Measurements from ENCODE around the gene RAB7A. TPM values are rescaled to one million over a fixed set of nuclear protein-coding genes. Genes with fewer than 3 reads are reported as not detected.

The RAB7A gene
- total RNA-seq, 1 donor from 2014 or later: 51.2 TPM

GRCh38 chr3:128764863-128765262 lies 38.9 kb downstream of the RAB7A start:
- no peak overlapping the region for H3K4me3 ChIP-seq
- H3K36me3 Mint-ChIP-seq: peaks cover 25% of the 10 kb centered on the region
- no peak overlapping the region for H3K27ac ChIP-seq

DNA sequence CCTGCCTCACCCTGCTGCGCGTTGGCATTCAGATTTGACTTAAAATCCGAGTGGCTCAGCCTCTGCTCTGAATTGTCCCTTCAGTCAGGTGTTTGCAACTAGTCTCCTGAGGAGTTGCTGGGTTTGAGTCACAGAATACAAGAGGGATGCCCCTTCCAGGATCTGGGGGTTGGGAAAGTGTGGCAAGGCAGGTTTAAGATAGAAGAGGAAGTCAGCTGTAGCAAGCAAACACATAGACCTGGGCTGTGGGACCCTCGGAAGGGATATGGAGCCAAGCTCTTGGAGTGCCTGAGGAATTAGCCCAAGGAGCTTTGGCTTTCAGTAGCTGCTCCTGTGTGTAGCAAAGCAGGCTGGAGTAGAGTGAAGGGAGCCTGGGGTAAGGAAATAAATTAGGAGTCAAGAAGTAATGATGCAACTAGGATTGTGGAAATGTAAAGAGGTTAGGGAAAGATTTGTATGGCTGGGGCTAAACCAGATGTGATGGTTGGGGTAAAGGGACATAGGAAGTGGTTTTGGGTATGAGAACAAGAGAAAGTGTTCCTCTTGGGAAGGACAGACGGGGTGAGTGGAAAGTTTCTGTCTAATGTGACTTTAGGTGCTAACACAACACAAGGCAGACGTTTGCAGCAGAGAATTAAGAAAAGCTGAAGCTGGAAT lies 41.2 kb downstream of the RAB7A start:
- H3K27me3 Mint-ChIP-seq (ENCODE audit: insufficient read depth, low read depth): peaks cover 2% of the 10 kb centered on the region
- Histone ChIP-seq H3K4me3 (no peak overlapping the region), H3K79me2 (ENCODE audit: low read depth) (peaks cover 96% of the 10 kb centered on the region), H3K27ac (peak overlapping the region; percentile 9), H3F3A (ENCODE audit: low read depth) (peaks cover 23% of the 10 kb centered on the region), H4K20me1 (ENCODE audit: low read depth) (peaks cover 55% of the 10 kb centered on the region), H2AFZ (replicated peaks) (no peak overlapping the region), H3K4me2 (no peak overlapping the region), H3K9me3 (ENCODE audit: low read depth) (no peaks in the 10 kb centered on the region), H3K4me1 (peaks cover 24% of the 10 kb centered on the region), H3K36me3 (no peaks in the 10 kb centered on the region), H3K9ac (no peak overlapping the region), H3K27me3 (no peaks in the 10 kb centered on the region)
- H3K4me1 Mint-ChIP-seq: no peaks in the 10 kb centered on the region
- TF ChIP-seq EZH2 (IDR thresholded peaks at IDR 0.05) (no peak), EZH2phosphoT487 (IDR thresholded peaks at IDR 0.05) (no peak), CTCF (IDR thresholded peaks at IDR 0.05) (no peak)
- no peak overlapping the region for H3K4me3 Mint-ChIP-seq
- H3K36me3 Mint-ChIP-seq: peaks cover 34% of the 10 kb centered on the region
- no peak overlapping the region for H3K27ac Mint-ChIP-seq
- DNase-seq (ENCODE audit: low spot score): no peak
- peaks cover 11% of the 10 kb centered on the region for H3K9me3 Mint-ChIP-seq

More at GRCh38 chr3:128764863-128765262, 38.9 kb downstream of the RAB7A start:
- H3K36me3 ChIP-seq: no peaks in the 10 kb centered on the region
- H3K9me3 ChIP-seq (ENCODE audit: low read depth): no peaks in the 10 kb centered on the region
- Mint-ChIP-seq H3K27me3 (ENCODE audit: insufficient read depth, low read depth) (peaks cover 2% of the 10 kb centered on the region), H3K4me1 (no peaks in the 10 kb centered on the region), H3K27ac (no peak overlapping the region), H3K4me3 (no peak overlapping the region), H3K9me3 (no peaks in the 10 kb centered on the region)
- H3K27me3 ChIP-seq: no peaks in the 10 kb centered on the region
- peaks cover 23% of the 10 kb centered on the region for H3F3A ChIP-seq (ENCODE audit: low read depth)
- H3K9ac ChIP-seq: no peak overlapping the region
- H3K4me2 ChIP-seq: no peak overlapping the region
- H4K20me1 ChIP-seq (ENCODE audit: low read depth): peaks cover 65% of the 10 kb centered on the region
- no peak overlapping the region for H2AFZ ChIP-seq (replicated peaks)
- DNase-seq (ENCODE audit: low spot score): no peak
- peaks cover 21% of the 10 kb centered on the region for H3K4me1 ChIP-seq
- H3K79me2 ChIP-seq (ENCODE audit: low read depth): peaks cover 96% of the 10 kb centered on the region
- TF ChIP-seq CTCF (IDR thresholded peaks at IDR 0.05) (no peak), EZH2 (IDR thresholded peaks at IDR 0.05) (no peak), EZH2phosphoT487 (IDR thresholded peaks at IDR 0.05) (no peak)

- H3K4me1 Mint-ChIP-seq: no peaks in the 10 kb centered on the region
- Histone ChIP-seq H3K4me2 (no peak overlapping the region), H2AFZ (replicated peaks) (no peak overlapping the region), H3K4me1 (peaks cover 24% of the 10 kb centered on the region), H3K79me2 (ENCODE audit: low read depth) (peaks cover 95% of the 10 kb centered on the region), H4K20me1 (ENCODE audit: low read depth) (peaks cover 48% of the 10 kb centered on the region), H3F3A (ENCODE audit: low read depth) (peaks cover 23% of the 10 kb centered on the region), H3K4me3 (no peak overlapping the region), H3K36me3 (no peaks in the 10 kb centered on the region), H3K27me3 (no peaks in the 10 kb centered on the region), H3K9ac (no peak overlapping the region), H3K27ac (no peak overlapping the region), H3K9me3 (ENCODE audit: low read depth) (no peaks in the 10 kb centered on the region)
- peaks cover 38% of the 10 kb centered on the region for H3K36me3 Mint-ChIP-seq
- peaks cover 2% of the 10 kb centered on the region for H3K27me3 Mint-ChIP-seq (ENCODE audit: insufficient read depth, low read depth)
- DNase-seq (ENCODE audit: low spot score): no peak
- no peak overlapping the region for H3K4me3 Mint-ChIP-seq
- H3K27ac Mint-ChIP-seq: no peak overlapping the region
- H3K9me3 Mint-ChIP-seq: peaks cover 16% of the 10 kb centered on the region
- no peak for TF ChIP-seq CTCF (IDR thresholded peaks at IDR 0.05)
Measured at GRCh38 chr3:128768471-128768870, 42.5 kb downstream of the RAB7A start.
